ENCODE measurements around the gene HAPSTR1.

Gene HAPSTR1

DNA sequence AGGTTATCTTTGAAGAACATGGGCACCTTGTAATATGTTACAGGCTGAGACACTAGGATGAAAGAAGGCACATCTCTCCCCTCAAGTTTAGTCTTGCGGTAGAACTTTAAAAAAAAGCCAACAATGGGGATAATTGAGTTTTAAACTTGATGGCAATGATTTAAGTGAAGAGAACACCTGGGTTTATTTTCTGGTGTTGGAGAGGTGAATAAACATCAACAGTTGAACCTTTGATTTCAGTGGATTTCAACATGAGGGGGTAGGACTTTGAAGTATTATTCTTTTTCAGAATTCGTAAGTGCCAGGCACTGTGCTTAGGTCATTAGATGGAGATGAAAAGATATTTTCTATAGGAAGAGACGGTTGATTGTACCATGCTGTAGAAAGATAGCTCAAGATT, 22.3 kb downstream of the HAPSTR1 start:
- Histone ChIP-seq H3K36me3 (peaks cover 71% of the 10 kb centered on the region), H3K9me3 (no peaks in the 10 kb centered on the region; the same call in 1 of the 2 replicates), H3K27me3 (no peaks in the 10 kb centered on the region), H3K4me1 (peaks cover 18% of the 10 kb centered on the region), H3K4me3 (ENCODE audit: low read depth, low read length) (no peak overlapping the region)
- no peak for TF ChIP-seq CTCF (IDR thresholded peaks at IDR 0.05; ENCODE audit: low read depth, low read length)
- no peak for DNase-seq

DNA sequence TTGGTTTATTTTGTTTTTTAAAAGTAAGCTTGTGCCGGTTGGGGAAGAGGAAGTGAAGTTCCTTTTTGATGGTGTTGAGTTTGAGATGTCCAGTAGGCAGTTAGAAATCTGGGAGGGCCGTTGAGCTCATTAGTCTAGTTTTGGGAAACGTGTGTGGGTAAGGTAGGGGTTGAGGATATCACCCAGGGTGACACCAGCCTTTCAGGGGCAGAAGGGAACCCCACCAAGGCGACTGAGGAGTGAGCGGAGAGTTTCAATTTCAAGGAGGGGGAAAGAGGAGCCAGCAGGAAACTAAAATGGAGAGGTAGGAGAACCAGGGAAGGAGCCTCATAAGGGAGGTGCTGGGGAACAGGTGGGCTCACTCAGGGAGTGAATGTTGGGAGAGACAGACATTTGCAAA, 22.7 kb downstream of the HAPSTR1 start:
- peaks cover 70% of the 10 kb centered on the region for H3K36me3 ChIP-seq

GRCh38 chr16:9114842-9115241, 23.4 kb downstream of the HAPSTR1 start:
- Histone ChIP-seq H3K4me1 (peaks cover 18% of the 10 kb centered on the region), H3K27me3 (no peaks in the 10 kb centered on the region), H3K9me3 (no peaks in the 10 kb centered on the region; the same call in 1 of the 2 replicates), H3K36me3 (peaks cover 77% of the 10 kb centered on the region), H3K4me3 (ENCODE audit: low read depth, low read length) (no peak overlapping the region)
- no peak for DNase-seq
- TF ChIP-seq CTCF (IDR thresholded peaks at IDR 0.05; ENCODE audit: low read depth, low read length) = no peak

More for the DNA sequence above, 22.7 kb downstream of the HAPSTR1 start:
- Histone ChIP-seq H3K4me1 (peaks cover 18% of the 10 kb centered on the region), H3K9me3 (no peaks in the 10 kb centered on the region; the same call in 1 of the 2 replicates), H3K4me3 (ENCODE audit: low read depth, low read length) (no peak overlapping the region), H3K27me3 (no peaks in the 10 kb centered on the region)
- DNase-seq = no peak
- no peak for TF ChIP-seq CTCF (IDR thresholded peaks at IDR 0.05; ENCODE audit: low read depth, low read length)

DNA sequence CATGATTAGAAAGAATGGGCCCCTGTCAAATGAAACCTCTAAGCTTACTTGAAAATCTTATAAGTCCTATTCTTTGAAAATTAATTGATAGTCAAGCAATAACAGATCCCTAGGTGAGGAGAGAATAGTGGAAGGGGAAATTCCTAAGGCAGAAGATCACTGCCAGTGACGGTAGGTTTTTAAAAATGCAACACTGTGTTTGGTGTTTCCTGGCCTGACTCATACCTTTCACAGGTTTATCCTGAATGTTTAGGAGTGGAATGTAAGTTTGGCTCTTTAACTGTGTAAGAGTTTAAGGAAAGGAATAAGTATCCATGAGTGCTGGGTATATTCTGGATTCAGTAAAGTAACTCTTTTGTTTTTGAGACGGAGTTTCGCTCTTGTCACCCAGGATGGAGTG, 23.8 kb downstream of the HAPSTR1 start:
- H3K4me1 ChIP-seq = peaks cover 18% of the 10 kb centered on the region
- H3K36me3 ChIP-seq = peaks cover 75% of the 10 kb centered on the region

DNA sequence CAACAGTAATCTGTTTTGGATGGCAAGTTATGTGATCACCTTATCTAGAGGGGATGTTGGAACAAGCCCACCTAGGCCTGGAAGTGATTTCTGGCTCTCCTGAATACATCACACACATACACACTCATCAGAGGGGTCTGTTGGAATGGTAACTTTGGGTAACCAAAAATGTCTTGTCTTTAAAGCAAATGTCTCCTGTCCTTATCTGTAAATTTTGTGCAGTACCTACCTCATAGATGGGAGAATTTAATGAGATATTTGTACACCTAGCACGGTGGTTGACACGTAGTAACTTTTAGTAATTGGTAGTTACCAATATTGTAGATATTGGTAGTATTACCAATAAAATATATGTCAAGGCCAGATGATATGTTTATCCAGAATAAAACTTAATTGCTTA, 24.7 kb downstream of the HAPSTR1 start:
- Histone ChIP-seq H3K9me3 (no peaks in the 10 kb centered on the region; the same call in 1 of the 2 replicates), H3K4me1 (peaks cover 9% of the 10 kb centered on the region), H3K4me3 (ENCODE audit: low read depth, low read length) (no peak overlapping the region), H3K36me3 (peaks cover 69% of the 10 kb centered on the region), H3K27me3 (no peaks in the 10 kb centered on the region)
- no peak for TF ChIP-seq CTCF (IDR thresholded peaks at IDR 0.05; ENCODE audit: low read depth, low read length)
- no peak for DNase-seq

More for the DNA sequence above, 23.8 kb downstream of the HAPSTR1 start:
- Histone ChIP-seq H3K4me3 (ENCODE audit: low read depth, low read length) (no peak overlapping the region), H3K9me3 (no peaks in the 10 kb centered on the region; the same call in 1 of the 2 replicates), H3K27me3 (no peaks in the 10 kb centered on the region)
- TF ChIP-seq CTCF (IDR thresholded peaks at IDR 0.05; ENCODE audit: low read depth, low read length) = no peak
- no peak for DNase-seq

DNA sequence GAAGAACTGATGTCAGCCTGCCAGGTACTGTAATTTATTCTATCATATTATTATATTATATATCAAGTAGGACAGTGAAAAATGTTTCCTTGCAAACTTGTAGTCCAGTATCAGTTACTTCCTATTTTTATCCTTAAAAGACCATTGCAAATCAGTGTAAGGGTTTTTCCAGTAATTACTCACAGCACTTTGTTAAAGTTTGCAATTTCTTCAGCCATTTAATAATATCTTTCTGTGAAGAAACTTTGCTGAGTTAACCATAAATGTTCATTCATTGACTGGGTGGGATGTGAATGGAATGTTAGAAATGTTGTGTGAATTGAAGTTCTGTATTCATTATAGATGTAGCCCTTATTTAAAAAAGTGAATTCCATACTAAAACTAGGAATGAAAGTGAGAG, 26.7 kb downstream of the HAPSTR1 start:
- H3K9me3 ChIP-seq = no peaks in the 10 kb centered on the region; the same call in 1 of the 2 replicates
- H3K36me3 ChIP-seq = peaks cover 65% of the 10 kb centered on the region
- no peak overlapping the region for H3K4me3 ChIP-seq (ENCODE audit: low read depth, low read length)
- no peaks in the 10 kb centered on the region for H3K4me1 ChIP-seq
- no peak for TF ChIP-seq CTCF (IDR thresholded peaks at IDR 0.05; ENCODE audit: low read depth, low read length)
- no peaks in the 10 kb centered on the region for H3K27me3 ChIP-seq
- DNase-seq = no peak
